IMR-90 (cell line): ENCODE measurements around the gene CEP55. TPM values are rescaled to one million over a fixed set of nuclear protein-coding genes. Genes with fewer than 3 reads are reported as not detected.

Experiments
- ATAC-seq: fragments of 200-7000 bp; cut with Tn5 transposase; 2 replicates; pipeline ENCODE4 v1.9.1; 2020; ENCODE audit warnings: low read depth, mild to moderate bottlenecking, moderate library complexity
- BruUV-seq: library from RNA; stranded (reverse); fragments of 400-500 nt; replicated peaks from 2 replicates; lab custom pipeline; 2021; lab: Mats Ljungman, UMichigan
- CTCF ChIA-PET: fragments of 300-600 bp; formaldehyde crosslinking; extraction: SDS; loops from one replicate; lab custom pipeline; 2021; ENCODE audit warnings: antibody characterized with exemption; lab: Yijun Ruan, JAX
- POLR2A ChIA-PET: fragments of 300-600 bp; sonication (Branson Sonifier 250); formaldehyde crosslinking; loops from one replicate; lab custom pipeline; 2022; ENCODE audit warnings: antibody characterized with exemption; ENCODE audit not compliant: unreplicated experiment; lab: Charles Lee
- DNase-seq: peaks from one replicate; pipeline ENCODE4 v3.0.0; 2013
- H2AFZ ChIP-seq: replicated peaks from 2 replicates; pipeline ENCODE3; 2013; ENCODE audit warnings: low read length, mild to moderate bottlenecking; ENCODE audit not compliant: poor library complexity
- H2AK5ac ChIP-seq: 2 replicates; pipeline ENCODE4 v1.6.1; 2013; ENCODE audit warnings: low read depth, low read length, inconsistent platforms
- H2AK9ac ChIP-seq: replicated peaks from 2 replicates; pipeline ENCODE3; 2013; ENCODE audit warnings: mild to moderate bottlenecking, low read depth, low read length, moderate library complexity; ENCODE audit not compliant: poor library complexity
- H2BK120ac ChIP-seq: 2 replicates; pipeline ENCODE4 v1.6.1; 2013; ENCODE audit warnings: low read depth, low read length, inconsistent platforms
- H2BK15ac ChIP-seq: 3 replicates; pipeline ENCODE4 v1.6.1; 2013; ENCODE audit warnings: low read depth, low read length, inconsistent platforms
- H2BK20ac ChIP-seq: 2 replicates; pipeline ENCODE4 v1.6.1; 2013; ENCODE audit warnings: low read depth, mild to moderate bottlenecking, inconsistent platforms, low read length, moderate library complexity
- H2BK5ac ChIP-seq: 2 replicates; pipeline ENCODE4 v1.6.1; 2013; ENCODE audit warnings: mild to moderate bottlenecking, low read depth, low read length, inconsistent platforms; ENCODE audit not compliant: poor library complexity, severe bottlenecking
- H3K14ac ChIP-seq: replicated peaks from 2 replicates; pipeline ENCODE4 v1.6.1; 2013; ENCODE audit warnings: low read depth, low read length, inconsistent platforms
- H3K18ac ChIP-seq: 2 replicates; pipeline ENCODE4 v1.6.1; 2013; ENCODE audit warnings: low read depth, low read length, control low read depth
- H3K23ac ChIP-seq: 2 replicates; pipeline ENCODE4 v1.6.1; 2013; ENCODE audit warnings: low read depth, low read length, inconsistent platforms
- H3K27ac ChIP-seq: 2 replicates; pipeline ENCODE4 v1.5.1; 2013; ENCODE audit warnings: mild to moderate bottlenecking, control low read depth, low read length; ENCODE audit not compliant: insufficient read depth
- H3K27me3 ChIP-seq: 2 replicates; pipeline ENCODE4 v1.6.1; 2013; ENCODE audit warnings: low read length; ENCODE audit not compliant: control insufficient read depth, insufficient read depth
- H3K36me3 ChIP-seq: 2 replicates; pipeline ENCODE4 v1.6.1; 2013; ENCODE audit warnings: low read length, mixed read lengths; ENCODE audit not compliant: control insufficient read depth, insufficient read depth
- H3K4ac ChIP-seq: 2 replicates; pipeline ENCODE4 v1.6.1; 2013; ENCODE audit warnings: low read depth, low read length, inconsistent platforms
- H3K4me1 ChIP-seq: 2 replicates; pipeline ENCODE4 v1.6.1; 2013; ENCODE audit warnings: low read length, mixed read lengths; ENCODE audit not compliant: control insufficient read depth, insufficient read depth
- H3K4me2 ChIP-seq: 2 replicates; pipeline ENCODE4 v1.6.1; 2013; ENCODE audit warnings: low read depth, mild to moderate bottlenecking, control low read depth, low read length, moderate library complexity
- H3K4me3 ChIP-seq: 2 replicates; pipeline ENCODE4 v1.5.1; 2013; ENCODE audit warnings: low read depth, mild to moderate bottlenecking, control low read depth, low read length, moderate library complexity; ENCODE audit not compliant: insufficient read depth
- H3K56ac ChIP-seq: 2 replicates; pipeline ENCODE4 v1.6.1; 2013; ENCODE audit warnings: low read length, inconsistent platforms; ENCODE audit not compliant: insufficient read depth; ENCODE audit errors: extremely low read depth
- H3K79me1 ChIP-seq, 2 experiments: 2 replicates each; pipeline ENCODE4 v1.6.1; 2013; ENCODE audit warnings: low read length in 2 of 2, inconsistent platforms in 1 of 2, low read depth in 1 of 2
- H3K9ac ChIP-seq: 2 replicates; pipeline ENCODE4 v1.6.1; 2013; ENCODE audit warnings: low read depth, low read length, control low read depth
- H3K9me1 ChIP-seq: 2 replicates; pipeline ENCODE4 v1.6.1; 2013; ENCODE audit warnings: low read length, inconsistent platforms; ENCODE audit not compliant: insufficient read depth
- H3K9me3 ChIP-seq: 2 replicates; pipeline ENCODE4 v1.6.1; 2013; ENCODE audit warnings: low read length; ENCODE audit not compliant: control insufficient read depth, insufficient read depth
- H4K20me1 ChIP-seq: 2 replicates; pipeline ENCODE4 v1.6.1; 2013; ENCODE audit warnings: low read length, inconsistent platforms; ENCODE audit not compliant: insufficient read depth
- H4K5ac ChIP-seq: 2 replicates; pipeline ENCODE4 v1.6.1; 2013; ENCODE audit warnings: mild to moderate bottlenecking, low read depth, low read length, control low read depth
- H4K8ac ChIP-seq, 2 experiments: 2 replicates each; pipeline ENCODE4 v1.6.1; 2013; ENCODE audit warnings: low read depth in 2 of 2, low read length in 2 of 2, control low read depth in 1 of 2, inconsistent platforms in 1 of 2
- H4K91ac ChIP-seq: 2 replicates; pipeline ENCODE4 v1.6.1; 2013; ENCODE audit warnings: low read depth, low read length, inconsistent platforms; ENCODE audit not compliant: insufficient read depth
- BHLHE40 ChIP-seq: fragments of 150-350 bp; IDR thresholded peaks from 2 replicates; pipeline ENCODE4 v1.6.1; 2016; ENCODE audit warnings: mild to moderate bottlenecking, low read depth, low read length
- CEBPB ChIP-seq: IDR thresholded peaks from 2 replicates; pipeline ENCODE4 v1.6.1; 2012; ENCODE audit warnings: low read depth, low read length, improper control_type of control experiment
- ELK1 ChIP-seq: fragments of 150-350 bp; IDR thresholded peaks from 2 replicates; pipeline ENCODE4 v1.6.1; 2016; ENCODE audit warnings: low read depth, mild to moderate bottlenecking, low read length, moderate library complexity, borderline replicate concordance
- FOS ChIP-seq: fragments of 150-350 bp; IDR thresholded peaks from 2 replicates; pipeline ENCODE4 v1.6.1; 2016; ENCODE audit warnings: low read depth, low read length
- MAFK ChIP-seq: IDR thresholded peaks from 2 replicates; pipeline ENCODE4 v1.6.1; 2012; ENCODE audit warnings: low read depth, low read length, improper control_type of control experiment
- MAZ ChIP-seq: IDR thresholded peaks from 2 replicates; pipeline ENCODE4 v1.6.1; 2012; ENCODE audit warnings: low read depth, mild to moderate bottlenecking, low read length, improper control_type of control experiment, moderate library complexity, borderline replicate concordance
- NFE2L2 ChIP-seq: fragments of 150-350 bp; IDR thresholded peaks from 2 replicates; pipeline ENCODE4 v1.6.1; 2016; ENCODE audit warnings: low read depth, mild to moderate bottlenecking, low read length
- POLR2A ChIP-seq: IDR thresholded peaks from 2 replicates; pipeline ENCODE4 v1.6.1; 2012; ENCODE audit warnings: mild to moderate bottlenecking, low read depth, low read length
- RAD21 ChIP-seq: IDR thresholded peaks from 2 replicates; pipeline ENCODE4 v1.6.1; 2012; ENCODE audit warnings: low read length, improper control_type of control experiment
- RCOR1 ChIP-seq: IDR thresholded peaks from 2 replicates; pipeline ENCODE4 v1.6.1; 2012; ENCODE audit warnings: mild to moderate bottlenecking, low read length, improper control_type of control experiment; ENCODE audit not compliant: insufficient replicate concordance
- RFX5 ChIP-seq: IDR thresholded peaks from 2 replicates; pipeline ENCODE4 v1.8.0; 2012; ENCODE audit warnings: low read depth, mild to moderate bottlenecking, low read length, moderate library complexity
- SMC3 ChIP-seq: fragments of 150-350 bp; IDR thresholded peaks from 2 replicates; pipeline ENCODE4 v1.6.1; 2016; ENCODE audit warnings: low read depth, mild to moderate bottlenecking, antibody characterized with exemption, low read length, moderate library complexity
- WGBS, 2 experiments: methylation state at CpG; one replicate each; pipeline versions ENCODE4 v1.1.5 to v1.1.7; 2013; ENCODE audit warnings: missing lambda C conversion rate in 2 of 2; ENCODE audit not compliant: insufficient read length in 1 of 2; ENCODE audit errors: extremely low coverage in 2 of 2; 5-methylcytosine and 5-hydroxymethylcytosine counted together
- dilution Hi-C: fragments of 300-500 bp; cut with HindIII; formaldehyde crosslinking; loops from one replicate; pipeline ENCODE4 v1.14.3; 2018; ENCODE audit warnings: low sequenced_read_pairs; ENCODE audit not compliant: unreplicated experiment
- in situ Hi-C: fragments of 300-500 bp; cut with MboI; formaldehyde crosslinking; loops from 3 replicates; pipeline ENCODE4 v1.14.3; 2019; ENCODE audit warnings: low sequenced_read_pairs, inconsistent platforms, mixed read lengths
- intact Hi-C: fragments of 100-400 bp; cut with micrococcal nuclease; formaldehyde crosslinking; loops from 2 replicates; pipeline ENCODE4 v1.10.0; 2022
- polyA plus RNA-seq, 3 experiments: library from polyadenylated mRNA; depleted of rRNA; stranded (reverse); fragments of >200 nt; gene quantifications; 2 replicates each; pipeline ENCODE4 v1.2.3, GENCODE V29; 2012; ENCODE audit warnings: low replicate concordance in 1 of 3
- total RNA-seq: library from RNA; depleted of rRNA; stranded (reverse); fragments of >200 nt; gene quantifications from 2 replicates; pipeline ENCODE4 v1.2.3, GENCODE V29; 2012
- TF ChIP-seq, protein P1 (sequence below): fragments of 150-350 bp; IDR thresholded peaks from 2 replicates; pipeline ENCODE4 v1.6.1; 2017; ENCODE audit warnings: mild to moderate bottlenecking, antibody characterized with exemption, low read length, low read depth
- TF ChIP-seq, protein P2 (sequence below): conservative IDR thresholded peaks from 2 replicates; pipeline ENCODE4 v1.5.1; 2012; ENCODE audit warnings: mild to moderate bottlenecking, low read depth, low read length, improper control_type of control experiment

The CEP55 gene
- total and polyA plus RNA-seq, 2 of the 4 experiments (the other 2 are of a cell fraction): 15.7 to 23.5 TPM

- Histone ChIP-seq H3K18ac (peak overlapping the region; percentile 78), H4K8ac (peak overlapping the region; percentile 69 to 90), H3K4me1 (peaks cover 53% of the 10 kb centered on the region), H3K4me2 (peak overlapping the region; percentile 21), H2BK15ac (peak overlapping the region; percentile 96), H4K5ac (peak overlapping the region; percentile 92), H3K27me3 (no peaks in the 10 kb centered on the region), H3K79me1 (peaks cover 14 to 69% of the 10 kb centered on the region in 2 experiments), H2BK5ac (peak overlapping the region; percentile 93), H2AK5ac (peak overlapping the region; percentile 96), H3K36me3 (peaks cover 12% of the 10 kb centered on the region), H3K27ac (peak overlapping the region; percentile 86), H2AK9ac (peak overlapping the region; percentile 47), H4K20me1 (no peaks in the 10 kb centered on the region; the same call in 1 of the 2 replicates), H3K14ac (peak overlapping the region; percentile 93), H3K4ac (peak overlapping the region; percentile 92), H2BK120ac (peak overlapping the region; percentile 88), H3K4me3 (no peak overlapping the region), H3K56ac (peak overlapping the region; percentile 67), H3K9me1 (peaks cover 25% of the 10 kb centered on the region), H4K91ac (peak overlapping the region; percentile 81), H3K23ac (peak overlapping the region; percentile 92), H3K9ac (peak overlapping the region; percentile 12; the same call in 1 of the 2 replicates), H3K9me3 (no peaks in the 10 kb centered on the region), H2BK20ac (peak overlapping the region; percentile 90), H2AFZ (no peak overlapping the region)
- CTCF ChIA-PET: interaction anchor here (0.6 to 1.2 kb wide), 2 partner anchors 15 to 71 kb away, joined by 3 to 4 read pairs; no protein-coding TSS in a partner anchor
- POLR2A ChIA-PET: interaction anchor here (0.9 kb wide), 1 partner anchor 10 kb away, joined by 3 read pairs; no protein-coding TSS in a partner anchor
- WGBS, 2 experiments: 24% methylated on average over 2 of the region's 4 CpGs; no CpG with 5 or more reads in 1 of the 2 experiments
- ATAC-seq (peak; percentile 2; the same call in 1 of the 2 replicates), DNase-seq (peak; percentile 82)
- intact Hi-C loops: no loop called here
- dilution Hi-C loops: no loop called here
- in situ Hi-C loops: no loop called here
- BruUV-seq: no TSS peak
- TF ChIP-seq BHLHE40: no peak
- no peak for TF ChIP-seq CEBPB
- TF ChIP-seq, protein P1, sequence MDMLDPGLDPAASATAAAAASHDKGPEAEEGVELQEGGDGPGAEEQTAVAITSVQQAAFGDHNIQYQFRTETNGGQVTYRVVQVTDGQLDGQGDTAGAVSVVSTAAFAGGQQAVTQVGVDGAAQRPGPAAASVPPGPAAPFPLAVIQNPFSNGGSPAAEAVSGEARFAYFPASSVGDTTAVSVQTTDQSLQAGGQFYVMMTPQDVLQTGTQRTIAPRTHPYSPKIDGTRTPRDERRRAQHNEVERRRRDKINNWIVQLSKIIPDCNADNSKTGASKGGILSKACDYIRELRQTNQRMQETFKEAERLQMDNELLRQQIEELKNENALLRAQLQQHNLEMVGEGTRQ: no peak
- TF ChIP-seq FOS: no peak
- TF ChIP-seq, protein P2, sequence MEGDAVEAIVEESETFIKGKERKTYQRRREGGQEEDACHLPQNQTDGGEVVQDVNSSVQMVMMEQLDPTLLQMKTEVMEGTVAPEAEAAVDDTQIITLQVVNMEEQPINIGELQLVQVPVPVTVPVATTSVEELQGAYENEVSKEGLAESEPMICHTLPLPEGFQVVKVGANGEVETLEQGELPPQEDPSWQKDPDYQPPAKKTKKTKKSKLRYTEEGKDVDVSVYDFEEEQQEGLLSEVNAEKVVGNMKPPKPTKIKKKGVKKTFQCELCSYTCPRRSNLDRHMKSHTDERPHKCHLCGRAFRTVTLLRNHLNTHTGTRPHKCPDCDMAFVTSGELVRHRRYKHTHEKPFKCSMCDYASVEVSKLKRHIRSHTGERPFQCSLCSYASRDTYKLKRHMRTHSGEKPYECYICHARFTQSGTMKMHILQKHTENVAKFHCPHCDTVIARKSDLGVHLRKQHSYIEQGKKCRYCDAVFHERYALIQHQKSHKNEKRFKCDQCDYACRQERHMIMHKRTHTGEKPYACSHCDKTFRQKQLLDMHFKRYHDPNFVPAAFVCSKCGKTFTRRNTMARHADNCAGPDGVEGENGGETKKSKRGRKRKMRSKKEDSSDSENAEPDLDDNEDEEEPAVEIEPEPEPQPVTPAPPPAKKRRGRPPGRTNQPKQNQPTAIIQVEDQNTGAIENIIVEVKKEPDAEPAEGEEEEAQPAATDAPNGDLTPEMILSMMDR: no peak
- TF ChIP-seq NFE2L2: no peak
- TF ChIP-seq RAD21: no peak; the same call in 1 of the 2 replicates
- no peak for TF ChIP-seq MAFK
- no peak for TF ChIP-seq RFX5
- TF ChIP-seq POLR2A: no peak
- TF ChIP-seq RCOR1: no peak
- no peak for TF ChIP-seq SMC3
- TF ChIP-seq MAZ: no peak
- TF ChIP-seq ELK1: no peak
Measured at GRCh38 chr10:93461109-93461806, 35.2 kb upstream of the CEP55 start.
